KMS-11 (cell line): Measurements from ENCODE around the gene GDPD1.

Experiments
- H2AFZ ChIP-seq: fragments of 200-600 bp; sonication (generic); 2 replicates; pipeline ENCODE4 v1.6.1; 2016; ENCODE audit warnings: antibody characterized with exemption, mixed run types, low read depth
- H3K27ac ChIP-seq: fragments of 200-600 bp; sonication (generic); 2 replicates; pipeline ENCODE4 v1.6.1; 2016; ENCODE audit warnings: mild to moderate bottlenecking, mixed run types
- H3K27me3 ChIP-seq: fragments of 200-600 bp; sonication (generic); 2 replicates; pipeline ENCODE4 v1.6.1; 2017; ENCODE audit warnings: mild to moderate bottlenecking, low read depth, mixed run types, moderate library complexity; ENCODE audit not compliant: insufficient read depth
- H3K36me3 ChIP-seq: fragments of 200-600 bp; sonication (generic); 2 replicates; pipeline ENCODE4 v1.6.1; 2017; ENCODE audit warnings: mild to moderate bottlenecking, mixed run types; ENCODE audit not compliant: insufficient read depth
- H3K4me1 ChIP-seq: fragments of 200-600 bp; sonication (generic); 2 replicates; pipeline ENCODE4 v1.6.1; 2016; ENCODE audit warnings: mild to moderate bottlenecking, low read depth, mixed run types; ENCODE audit not compliant: poor library complexity, severe bottlenecking
- H3K4me2 ChIP-seq: fragments of 200-600 bp; sonication (generic); 2 replicates; pipeline ENCODE4 v1.7.0; 2016; ENCODE audit warnings: mild to moderate bottlenecking, mixed run types
- H3K4me3 ChIP-seq: fragments of 200-600 bp; sonication (generic); IDR thresholded peaks from 2 replicates; pipeline ENCODE4 v1.6.1; 2017; ENCODE audit warnings: low read depth, low read length, mixed read lengths; ENCODE audit not compliant: insufficient read depth
- H3K79me2 ChIP-seq: fragments of 200-600 bp; sonication (generic); 2 replicates; pipeline ENCODE4 v1.6.1; 2016; ENCODE audit warnings: low read depth, mixed run types; ENCODE audit not compliant: insufficient read depth
- H3K9ac ChIP-seq: fragments of 200-600 bp; sonication (generic); 2 replicates; pipeline ENCODE4 v1.6.1; 2016; ENCODE audit warnings: mild to moderate bottlenecking, mixed run types
- H4K20me1 ChIP-seq: fragments of 200-600 bp; sonication (generic); 2 replicates; pipeline ENCODE4 v1.6.1; 2016; ENCODE audit warnings: mild to moderate bottlenecking, mixed run types; ENCODE audit not compliant: insufficient read depth
- TF ChIP-seq, protein P1 (sequence below): fragments of 200-600 bp; sonication (generic); conservative IDR thresholded peaks from 2 replicates; pipeline ENCODE4 v1.6.1; 2017; ENCODE audit warnings: low read depth, mild to moderate bottlenecking, antibody characterized with exemption, low read length, moderate library complexity, mixed read lengths

GDPD1 gene

DNA sequence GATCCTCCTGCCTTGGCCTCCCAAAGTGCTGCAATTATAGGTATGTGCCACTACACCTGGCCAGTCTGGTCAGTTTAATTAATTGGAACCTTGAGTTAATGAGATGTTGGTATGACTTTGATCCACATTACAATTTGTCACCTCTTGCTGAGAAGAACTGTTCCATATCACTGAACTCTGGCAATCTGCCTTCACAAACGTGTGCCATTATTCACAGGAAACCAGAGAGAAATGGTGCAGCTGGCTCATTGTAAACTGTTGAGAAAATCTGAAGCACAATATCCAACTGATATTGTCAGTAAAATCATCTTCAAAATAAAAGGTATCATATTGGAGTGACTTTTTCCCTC is 71.8 kb downstream of the GDPD1 start:
- no peak overlapping the region for H3K9ac ChIP-seq
- H3K4me1 ChIP-seq: peaks cover 5% of the 10 kb centered on the region
- no peaks in the 10 kb centered on the region for H3K27me3 ChIP-seq
- TF ChIP-seq, protein P1, sequence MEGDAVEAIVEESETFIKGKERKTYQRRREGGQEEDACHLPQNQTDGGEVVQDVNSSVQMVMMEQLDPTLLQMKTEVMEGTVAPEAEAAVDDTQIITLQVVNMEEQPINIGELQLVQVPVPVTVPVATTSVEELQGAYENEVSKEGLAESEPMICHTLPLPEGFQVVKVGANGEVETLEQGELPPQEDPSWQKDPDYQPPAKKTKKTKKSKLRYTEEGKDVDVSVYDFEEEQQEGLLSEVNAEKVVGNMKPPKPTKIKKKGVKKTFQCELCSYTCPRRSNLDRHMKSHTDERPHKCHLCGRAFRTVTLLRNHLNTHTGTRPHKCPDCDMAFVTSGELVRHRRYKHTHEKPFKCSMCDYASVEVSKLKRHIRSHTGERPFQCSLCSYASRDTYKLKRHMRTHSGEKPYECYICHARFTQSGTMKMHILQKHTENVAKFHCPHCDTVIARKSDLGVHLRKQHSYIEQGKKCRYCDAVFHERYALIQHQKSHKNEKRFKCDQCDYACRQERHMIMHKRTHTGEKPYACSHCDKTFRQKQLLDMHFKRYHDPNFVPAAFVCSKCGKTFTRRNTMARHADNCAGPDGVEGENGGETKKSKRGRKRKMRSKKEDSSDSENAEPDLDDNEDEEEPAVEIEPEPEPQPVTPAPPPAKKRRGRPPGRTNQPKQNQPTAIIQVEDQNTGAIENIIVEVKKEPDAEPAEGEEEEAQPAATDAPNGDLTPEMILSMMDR: no peak
- H3K79me2 ChIP-seq: no peaks in the 10 kb centered on the region
- no peaks in the 10 kb centered on the region for H3K36me3 ChIP-seq
- H2AFZ ChIP-seq: no peak overlapping the region
- no peak overlapping the region for H3K4me3 ChIP-seq
- no peaks in the 10 kb centered on the region for H4K20me1 ChIP-seq
- H3K27ac ChIP-seq: no peak overlapping the region
- H3K4me2 ChIP-seq: no peak overlapping the region

DNA sequence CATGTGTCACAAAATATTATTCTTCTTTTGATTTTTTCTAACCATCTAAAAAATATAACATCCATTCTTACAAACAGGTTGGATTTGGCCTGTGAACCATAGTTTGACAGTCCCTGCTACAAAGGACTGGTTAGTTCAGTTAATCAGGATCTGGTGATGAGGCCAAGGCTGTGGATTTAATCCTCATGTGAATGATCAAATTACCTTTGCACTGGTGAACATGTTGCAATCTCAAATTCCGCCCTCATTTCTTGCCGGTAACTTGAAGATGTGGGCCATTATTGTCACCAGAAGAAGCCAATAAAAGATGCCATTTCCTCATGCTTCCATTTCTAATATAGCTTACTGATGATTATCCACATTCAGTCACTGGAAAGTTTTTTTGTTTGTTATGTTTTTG is 75.9 kb downstream of the GDPD1 start:
- no peaks in the 10 kb centered on the region for H4K20me1 ChIP-seq
- no peak overlapping the region for H3K4me3 ChIP-seq
- H3K27me3 ChIP-seq: no peaks in the 10 kb centered on the region
- TF ChIP-seq, protein P1: no peak
- H3K4me2 ChIP-seq: no peak overlapping the region
- no peaks in the 10 kb centered on the region for H3K79me2 ChIP-seq
- H3K27ac ChIP-seq: no peak overlapping the region
- H2AFZ ChIP-seq: no peak overlapping the region
- no peaks in the 10 kb centered on the region for H3K36me3 ChIP-seq
- H3K4me1 ChIP-seq: no peaks in the 10 kb centered on the region
- H3K9ac ChIP-seq: no peak overlapping the region

DNA sequence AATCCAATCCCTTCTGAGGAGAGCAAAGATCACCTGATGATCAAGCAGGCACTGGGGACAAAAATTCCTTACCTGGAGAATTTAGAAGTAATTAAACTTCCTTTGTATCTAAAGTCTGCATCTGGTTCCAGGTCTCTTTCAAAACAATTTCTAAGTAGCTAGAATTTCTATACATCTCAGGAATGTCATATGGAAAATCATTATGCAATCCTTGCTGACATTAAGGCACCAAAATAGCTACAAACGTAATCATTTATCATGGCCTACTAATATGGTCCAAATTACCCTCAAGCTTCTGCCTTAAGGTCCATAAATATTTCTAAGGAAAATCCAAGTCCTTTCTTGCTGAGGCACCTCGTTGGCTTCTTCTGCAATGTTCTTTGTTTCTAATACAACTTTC is 78.2 kb downstream of the GDPD1 start:
- TF ChIP-seq, protein P1: no peak
- H3K27ac ChIP-seq: no peak overlapping the region
- no peaks in the 10 kb centered on the region for H3K36me3 ChIP-seq
- H3K9ac ChIP-seq: no peak overlapping the region
- H2AFZ ChIP-seq: no peak overlapping the region
- no peaks in the 10 kb centered on the region for H4K20me1 ChIP-seq
- H3K4me3 ChIP-seq: no peak overlapping the region
- no peaks in the 10 kb centered on the region for H3K4me1 ChIP-seq
- no peak overlapping the region for H3K4me2 ChIP-seq
- H3K79me2 ChIP-seq: no peaks in the 10 kb centered on the region
- no peaks in the 10 kb centered on the region for H3K27me3 ChIP-seq

DNA sequence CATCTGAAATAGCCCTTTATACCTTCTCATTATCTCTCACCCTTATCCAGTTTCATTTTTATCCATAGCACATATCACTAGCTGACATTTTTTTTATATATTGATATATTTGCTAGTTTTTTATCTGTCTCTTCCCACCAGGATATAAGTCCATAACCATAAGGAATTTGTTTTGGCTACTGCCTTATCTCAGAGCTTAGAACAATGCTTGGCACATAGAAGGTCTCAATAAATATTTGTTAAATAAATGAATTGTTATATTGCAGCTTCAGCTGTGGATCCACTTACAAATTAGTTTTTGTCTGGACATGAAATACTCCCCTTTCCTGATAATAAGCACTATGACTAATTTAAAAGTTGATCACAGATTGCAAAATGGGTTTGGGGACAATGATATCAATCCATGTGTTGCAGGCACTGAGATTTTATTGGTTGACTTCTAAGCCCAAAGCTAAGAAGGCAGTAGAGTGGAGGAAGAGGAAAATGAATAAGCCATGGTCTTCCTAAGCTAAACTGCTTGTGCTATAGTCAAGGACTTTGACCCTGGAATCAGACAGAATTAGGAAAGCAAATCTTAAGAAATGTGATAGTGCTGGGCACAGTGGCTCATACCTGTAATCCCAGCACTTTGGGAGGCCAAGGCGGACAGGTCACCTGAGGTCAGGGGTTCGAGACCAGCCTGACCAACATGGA is 79.2 kb downstream of the GDPD1 start:
- Histone ChIP-seq H3K36me3 (no peaks in the 10 kb centered on the region), H3K4me1 (no peaks in the 10 kb centered on the region), H3K27me3 (no peaks in the 10 kb centered on the region), H3K9ac (no peak overlapping the region), H3K27ac (no peak overlapping the region), H2AFZ (no peak overlapping the region), H3K79me2 (no peaks in the 10 kb centered on the region), H3K4me3 (no peak overlapping the region), H3K4me2 (no peak overlapping the region), H4K20me1 (no peaks in the 10 kb centered on the region)
- TF ChIP-seq, protein P1: no peak
